Stimulated activated effector memory CD8-positive, alpha-beta T cell treated with anti-CD3 and anti-CD28 coated beads, Interleukin-12 subunit alpha, Interleukin-12 subunit beta, amount 100 ng/mL, for 72 hours (primary cell): ENCODE measurements around the gene XAF1.

Experiments
- ATAC-seq: fragments of 150-1000 bp; cut with Tn5 transposase; 2 replicates; pipeline ENCODE4 v1.10.0; 2021
- DNase-seq, 2 donors: peaks; one replicate each; pipeline ENCODE4 v3.0.0; 2021 to 2022; ENCODE audit warnings: low spot score in 2 of 2
- H3K27ac Mint-ChIP-seq: one replicate; pipeline ENCODE4 v1.8.0; 2022; ENCODE audit warnings: mild to moderate bottlenecking, mixed read lengths
- H3K36me3 Mint-ChIP-seq: one replicate; pipeline ENCODE4 v1.8.0; 2022; ENCODE audit warnings: mild to moderate bottlenecking, mixed read lengths
- H3K4me1 Mint-ChIP-seq: one replicate; pipeline ENCODE4 v1.8.0; 2022; ENCODE audit warnings: mixed read lengths
- H3K4me3 Mint-ChIP-seq: one replicate; pipeline ENCODE4 v1.8.0; 2022; ENCODE audit warnings: mild to moderate bottlenecking, mixed read lengths
- H3K9me3 Mint-ChIP-seq: one replicate; pipeline ENCODE4 v1.8.0; 2022; ENCODE audit warnings: mixed read lengths

XAF1 gene, protein sequence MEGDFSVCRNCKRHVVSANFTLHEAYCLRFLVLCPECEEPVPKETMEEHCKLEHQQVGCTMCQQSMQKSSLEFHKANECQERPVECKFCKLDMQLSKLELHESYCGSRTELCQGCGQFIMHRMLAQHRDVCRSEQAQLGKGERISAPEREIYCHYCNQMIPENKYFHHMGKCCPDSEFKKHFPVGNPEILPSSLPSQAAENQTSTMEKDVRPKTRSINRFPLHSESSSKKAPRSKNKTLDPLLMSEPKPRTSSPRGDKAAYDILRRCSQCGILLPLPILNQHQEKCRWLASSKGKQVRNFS

DNA sequence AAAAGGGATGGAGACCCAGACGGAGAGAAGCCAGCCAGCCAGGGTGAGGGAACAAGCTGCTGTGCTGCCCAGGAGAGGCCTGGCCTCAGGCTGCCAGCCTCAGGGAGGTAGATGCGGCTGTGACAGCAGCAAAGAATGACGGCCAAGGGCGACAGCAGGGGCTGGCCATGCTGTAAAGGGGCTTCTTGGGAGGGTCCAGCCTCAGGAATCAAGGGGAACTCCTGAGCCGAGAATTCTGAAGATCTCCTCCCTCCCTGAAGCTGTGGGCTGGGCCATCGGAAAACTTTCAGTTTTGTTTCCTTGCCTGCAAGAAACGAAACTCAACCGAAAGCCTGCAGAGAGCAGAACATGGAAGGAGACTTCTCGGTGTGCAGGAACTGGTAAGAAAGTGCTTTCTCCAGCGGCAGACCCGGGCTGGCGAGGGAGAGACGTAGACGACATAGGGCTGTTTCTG, at the start of gene XAF1:
Gene XAF1 (plus strand): TSS at position 316 of the 454 bp plus-strand sequence. CDS start 33 bp downstream, at position 349.
- DNase-seq: peak; percentile 24 to 70
- Mint-ChIP-seq H3K4me1 (peaks cover 65% of the 10 kb centered on the region), H3K4me3 (peak within 1 kb of the TSS; percentile 87), H3K9me3 (no peaks in the 10 kb centered on the region), H3K36me3 (peaks cover 19% of the 10 kb centered on the region), H3K27ac (peak within 1 kb of the TSS; percentile 97)
- peak; percentile 48 for ATAC-seq

DNA sequence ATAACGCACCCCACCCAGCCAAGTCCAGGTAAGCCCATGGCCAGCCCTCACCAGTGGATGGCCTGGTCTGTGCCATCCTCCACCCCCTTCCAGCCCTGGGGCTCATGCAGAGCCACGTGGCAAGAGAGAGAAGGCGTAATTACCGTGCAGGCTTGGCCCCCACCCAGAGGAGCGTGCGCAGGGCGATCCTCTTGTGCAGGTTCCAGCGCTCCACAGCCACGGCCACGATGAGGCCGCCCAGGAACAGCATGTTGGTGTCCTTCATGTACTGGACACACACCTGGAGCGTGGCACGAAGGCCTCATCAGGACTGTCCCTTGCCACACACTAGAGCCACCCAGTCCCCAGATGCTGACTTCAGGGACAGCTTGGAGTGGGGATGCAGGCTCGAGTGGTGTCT, 49.3 kb upstream of the XAF1 start:
- Mint-ChIP-seq H3K27ac (no peak overlapping the region), H3K36me3 (no peaks in the 10 kb centered on the region), H3K9me3 (no peaks in the 10 kb centered on the region), H3K4me1 (peaks cover 4% of the 10 kb centered on the region), H3K4me3 (no peak overlapping the region)
- no peak for DNase-seq
- no peak for ATAC-seq

DNA sequence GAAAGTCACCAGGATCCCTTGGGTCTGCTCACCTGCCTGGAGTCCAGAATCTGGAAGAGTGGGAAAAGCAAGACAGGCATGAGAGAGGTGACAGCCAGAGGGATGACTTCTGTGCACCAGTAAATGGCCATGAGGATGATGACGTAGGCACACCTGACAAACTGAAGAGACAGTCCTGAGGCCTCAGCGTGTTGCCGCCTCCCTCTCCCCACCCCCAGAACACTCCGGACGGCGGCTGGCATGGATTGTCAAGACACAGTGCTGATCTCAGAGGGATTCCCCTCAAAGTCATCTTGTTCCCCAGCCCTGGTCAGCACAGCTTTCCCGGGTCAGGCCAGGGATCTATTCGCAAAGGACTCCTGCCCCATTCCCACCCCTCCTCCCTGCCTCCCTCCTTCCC, 48.9 kb upstream of the XAF1 start:
- Mint-ChIP-seq H3K27ac (no peak overlapping the region), H3K4me3 (no peak overlapping the region), H3K9me3 (no peaks in the 10 kb centered on the region), H3K36me3 (no peaks in the 10 kb centered on the region), H3K4me1 (peaks cover 7% of the 10 kb centered on the region)
- DNase-seq (no peak), ATAC-seq (no peak)

DNA sequence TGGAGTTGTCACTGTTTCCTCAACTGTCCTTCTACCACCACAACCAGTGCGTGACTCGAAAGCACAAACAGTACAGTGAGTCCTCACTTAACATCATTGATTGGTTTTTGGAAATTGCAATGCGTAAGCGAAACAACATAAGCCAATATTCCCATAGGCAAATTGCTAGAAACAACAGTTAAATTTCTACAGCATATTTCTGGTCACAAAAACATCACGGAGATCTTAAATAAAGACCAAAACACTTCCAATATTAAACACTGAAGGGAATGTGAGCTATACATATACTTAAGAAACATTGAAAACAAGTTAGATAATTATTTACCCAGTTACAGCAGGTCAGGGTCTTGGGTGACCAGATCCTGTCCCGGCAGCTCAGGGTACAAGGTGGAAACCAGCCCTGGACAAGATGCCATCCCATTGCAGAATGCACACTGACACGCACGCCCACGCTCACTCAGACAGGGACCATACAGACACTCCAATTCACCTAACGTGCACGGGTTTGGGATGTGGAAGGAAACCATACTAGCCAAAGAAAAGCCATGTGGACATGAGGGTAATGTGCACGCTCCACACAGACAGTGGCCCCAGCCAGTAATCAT, 47.4 kb upstream of the XAF1 start:
- ATAC-seq: no peak

DNA sequence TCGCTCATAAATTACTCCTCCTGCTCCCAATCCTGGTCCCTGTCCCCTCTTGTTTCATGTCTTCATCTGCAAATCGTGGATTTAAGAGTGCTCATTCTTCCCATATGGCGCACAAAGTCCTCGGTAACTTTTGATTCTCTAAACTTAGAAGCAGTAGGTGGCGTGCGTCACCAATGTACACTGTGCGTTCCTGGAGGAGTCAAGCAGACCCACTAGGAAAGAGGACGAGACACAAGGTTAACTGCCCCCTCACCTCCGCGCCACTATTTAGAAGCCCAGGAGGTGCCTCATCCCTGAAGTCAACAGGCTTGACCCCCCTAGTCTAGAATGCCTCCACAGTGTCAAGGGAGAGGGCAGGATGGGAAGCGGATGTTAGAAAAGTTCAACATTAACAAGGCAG, 45.5 kb upstream of the XAF1 start:
- no peak for ATAC-seq

More for the DNA sequence above, 47.4 kb upstream of the XAF1 start:
- Mint-ChIP-seq H3K27ac (no peak overlapping the region), H3K4me1 (peaks cover 19% of the 10 kb centered on the region), H3K9me3 (no peaks in the 10 kb centered on the region), H3K4me3 (no peak overlapping the region), H3K36me3 (no peaks in the 10 kb centered on the region)
- no peak for DNase-seq

DNA sequence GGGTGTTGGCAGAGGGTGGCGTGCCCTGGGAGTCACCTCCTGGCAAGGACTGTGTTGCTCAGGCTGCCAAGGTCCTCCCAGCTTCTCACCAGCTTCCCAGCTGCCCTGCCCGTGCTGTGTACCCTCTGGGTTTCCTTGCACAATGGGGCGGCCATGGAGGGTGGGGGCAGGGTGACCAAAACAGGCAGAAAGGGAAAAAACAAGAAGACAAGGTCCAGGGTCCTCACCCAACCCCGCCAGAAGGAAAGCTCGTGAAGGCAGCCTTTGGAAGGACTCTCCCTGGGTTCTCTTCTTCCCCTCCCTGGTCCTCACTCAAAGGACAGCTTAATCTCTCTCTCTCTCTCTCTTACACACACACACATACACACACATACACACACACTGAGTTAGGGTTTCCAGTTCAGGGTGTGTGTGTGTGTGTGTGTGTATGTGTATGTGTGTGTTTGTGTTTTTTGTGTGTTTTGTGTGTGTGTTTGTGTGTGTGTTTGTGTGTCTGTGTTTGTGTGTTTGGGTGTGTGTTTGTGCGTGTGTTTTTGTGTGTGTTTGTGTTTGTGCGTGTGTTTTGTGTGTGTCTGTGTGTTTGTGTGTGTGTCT, 44.7 kb upstream of the XAF1 start:
- Mint-ChIP-seq H3K9me3 (no peaks in the 10 kb centered on the region), H3K4me3 (no peak overlapping the region), H3K36me3 (no peaks in the 10 kb centered on the region), H3K27ac (no peak overlapping the region), H3K4me1 (peaks cover 27% of the 10 kb centered on the region)
- ATAC-seq: no peak
- DNase-seq: no peak

More for the DNA sequence above, 45.5 kb upstream of the XAF1 start:
- Mint-ChIP-seq H3K9me3 (no peaks in the 10 kb centered on the region), H3K27ac (no peak overlapping the region), H3K36me3 (no peaks in the 10 kb centered on the region), H3K4me1 (peaks cover 27% of the 10 kb centered on the region), H3K4me3 (no peak overlapping the region)
- no peak for DNase-seq

DNA sequence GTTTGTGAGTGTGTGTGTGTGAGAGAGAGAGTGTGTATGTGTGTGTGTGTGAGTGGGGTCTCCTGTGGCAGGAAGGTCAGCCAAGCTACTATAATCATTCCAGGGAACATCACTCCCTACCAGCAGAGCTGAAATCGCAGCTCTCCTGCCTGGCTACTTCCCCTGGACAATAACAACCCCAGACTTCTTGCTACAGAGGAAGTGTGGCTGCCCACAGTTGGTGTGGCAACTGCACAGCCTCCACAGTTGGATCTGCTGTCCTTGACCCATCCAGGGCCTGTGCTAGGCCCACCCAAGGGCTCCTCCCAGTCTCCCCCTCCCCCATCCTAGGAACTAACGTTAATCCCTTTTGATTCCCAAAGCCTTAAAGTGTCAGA, 44.2 kb upstream of the XAF1 start:
- Mint-ChIP-seq H3K27ac (no peak overlapping the region), H3K4me1 (peaks cover 27% of the 10 kb centered on the region), H3K36me3 (no peaks in the 10 kb centered on the region), H3K9me3 (no peaks in the 10 kb centered on the region), H3K4me3 (no peak overlapping the region)
- DNase-seq (no peak), ATAC-seq (no peak)

DNA sequence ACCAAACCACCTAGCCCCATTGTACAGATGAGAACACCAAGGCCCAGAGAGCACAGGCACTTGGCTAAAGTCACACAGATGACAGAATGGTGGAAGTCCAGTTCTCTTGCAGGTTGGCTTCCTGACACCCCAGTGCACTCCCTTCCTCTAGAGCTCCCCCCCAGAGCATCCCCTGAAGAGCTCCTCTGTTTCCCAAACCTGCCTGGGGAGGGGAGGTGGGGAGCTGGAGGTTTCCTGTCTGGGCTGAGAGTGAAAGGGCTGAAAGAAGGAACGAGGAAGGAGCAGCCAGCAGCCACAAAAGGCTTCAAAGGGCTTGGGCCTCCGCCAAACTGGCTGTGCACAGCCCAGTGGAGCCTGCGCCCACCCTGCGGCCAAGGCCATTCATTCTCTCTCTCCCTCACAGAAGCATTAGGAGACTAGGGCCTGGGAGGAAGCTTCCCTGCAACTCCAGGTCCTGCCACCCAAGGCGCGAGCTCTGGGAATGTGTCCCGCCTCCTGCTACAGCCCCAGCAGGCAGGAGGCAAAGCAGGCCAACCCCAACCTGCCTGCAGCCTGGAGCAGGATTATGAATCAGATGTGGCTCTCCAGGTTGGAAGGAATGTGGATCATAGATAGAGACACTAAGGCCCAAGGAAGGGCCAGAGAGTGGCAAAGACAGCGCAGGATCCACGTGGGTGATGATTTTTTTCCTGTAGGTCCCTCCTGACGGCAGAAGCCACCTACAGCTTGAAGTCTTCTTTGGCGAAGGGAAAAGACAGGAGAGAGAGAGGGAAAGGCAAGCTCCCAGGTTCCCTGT, 43.6 kb upstream of the XAF1 start:
- H3K27ac Mint-ChIP-seq: no peak overlapping the region
- H3K4me3 Mint-ChIP-seq: peak overlapping the region; percentile 43
- DNase-seq (no peak), ATAC-seq (no peak)
- H3K36me3 Mint-ChIP-seq: no peaks in the 10 kb centered on the region
- no peaks in the 10 kb centered on the region for H3K9me3 Mint-ChIP-seq
- H3K4me1 Mint-ChIP-seq: peaks cover 27% of the 10 kb centered on the region

DNA sequence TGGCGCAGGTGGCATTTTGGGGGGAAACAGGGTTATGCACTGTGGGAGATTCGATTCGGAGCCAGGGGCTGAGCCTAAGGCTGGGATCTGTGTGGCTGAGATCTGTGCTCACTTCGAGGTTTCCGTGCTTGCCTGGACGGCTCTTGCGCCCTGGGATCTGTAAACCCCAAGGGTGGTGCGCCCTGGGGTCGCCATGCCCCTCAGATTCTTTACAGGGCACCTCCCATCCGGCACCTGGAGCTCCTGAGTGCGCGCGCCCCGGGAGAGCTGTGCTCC, 43.1 kb upstream of the XAF1 start:
- Mint-ChIP-seq H3K9me3 (no peaks in the 10 kb centered on the region), H3K4me3 (peak overlapping the region; percentile 43), H3K27ac (no peak overlapping the region), H3K36me3 (no peaks in the 10 kb centered on the region), H3K4me1 (peaks cover 27% of the 10 kb centered on the region)
- ATAC-seq: no peak
- DNase-seq: no peak

DNA sequence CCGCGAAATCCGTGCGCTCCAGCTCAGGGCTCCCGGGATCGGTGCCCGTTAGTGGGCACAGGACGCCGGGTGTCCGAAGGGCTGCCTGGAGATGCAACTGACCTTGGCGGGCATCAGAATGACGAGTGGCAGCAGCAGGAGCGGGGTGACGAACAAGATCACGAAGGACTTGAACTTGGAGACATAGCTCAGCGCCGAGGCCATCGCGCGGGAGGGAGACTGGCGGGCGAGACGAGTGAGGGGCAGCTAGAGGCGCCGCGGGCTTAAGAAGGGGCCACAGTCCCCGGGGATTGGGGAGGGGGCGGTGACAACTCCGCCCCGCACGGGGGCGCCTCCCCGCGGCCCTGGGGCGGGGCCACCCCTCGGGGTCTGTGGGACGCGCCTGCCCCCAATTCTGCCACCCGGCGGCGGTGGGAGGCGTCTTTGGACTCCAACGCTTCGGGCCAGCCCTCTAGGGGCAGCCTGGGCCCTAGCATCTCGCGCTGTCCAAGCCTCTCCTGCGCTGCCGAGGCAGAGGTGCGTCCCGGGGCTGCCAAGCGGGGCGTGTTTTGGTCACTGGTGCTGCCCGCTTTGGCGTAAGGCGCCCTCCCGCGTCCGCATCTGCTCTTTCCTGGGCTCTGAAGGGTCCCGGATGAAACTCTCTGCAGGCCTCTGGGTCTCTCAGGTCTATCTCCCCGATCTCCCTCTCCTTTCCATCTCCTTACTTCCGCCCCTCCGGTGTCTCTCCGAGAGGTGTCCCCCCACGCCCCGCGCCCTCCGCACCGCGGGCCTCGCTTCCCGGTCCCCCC, 42.5 kb upstream of the XAF1 start, which contains the start of gene SLC13A5:
Gene SLC13A5 (minus strand): TSS at position 240 of the 788 bp plus-strand sequence. CDS start 36 bp downstream, at position 204.
- H3K4me3 Mint-ChIP-seq: peak within 1 kb of the TSS; percentile 43
- DNase-seq (no peak), ATAC-seq (peak; percentile 65)
- no peaks in the 10 kb centered on the region for H3K36me3 Mint-ChIP-seq
- H3K4me1 Mint-ChIP-seq: peaks cover 27% of the 10 kb centered on the region
- no peaks in the 10 kb centered on the region for H3K9me3 Mint-ChIP-seq
- H3K27ac Mint-ChIP-seq: no peak within 1 kb of the TSS

DNA sequence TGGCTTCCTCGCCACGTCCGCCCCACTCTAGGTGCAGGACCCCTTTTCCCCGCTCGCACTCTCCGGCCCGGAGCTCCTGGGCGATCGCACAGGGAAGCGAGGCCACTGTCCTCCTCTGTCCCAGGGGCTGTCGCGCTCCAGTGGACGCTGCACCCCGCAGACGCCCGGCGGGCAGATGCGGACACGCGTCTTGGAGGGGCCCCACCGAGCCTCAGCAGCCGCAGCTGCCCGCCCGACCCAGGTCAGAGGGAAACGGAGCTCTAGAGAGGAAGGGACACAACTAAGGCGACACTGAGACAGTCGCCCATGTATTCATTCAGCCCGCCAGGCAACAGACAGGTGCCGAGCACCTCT, 42.0 kb upstream of the XAF1 start:
- no peaks in the 10 kb centered on the region for H3K36me3 Mint-ChIP-seq
- H3K4me1 Mint-ChIP-seq: peaks cover 27% of the 10 kb centered on the region
- no peak overlapping the region for H3K27ac Mint-ChIP-seq
- DNase-seq (no peak), ATAC-seq (no peak)
- H3K4me3 Mint-ChIP-seq: peak overlapping the region; percentile 43
- no peaks in the 10 kb centered on the region for H3K9me3 Mint-ChIP-seq

DNA sequence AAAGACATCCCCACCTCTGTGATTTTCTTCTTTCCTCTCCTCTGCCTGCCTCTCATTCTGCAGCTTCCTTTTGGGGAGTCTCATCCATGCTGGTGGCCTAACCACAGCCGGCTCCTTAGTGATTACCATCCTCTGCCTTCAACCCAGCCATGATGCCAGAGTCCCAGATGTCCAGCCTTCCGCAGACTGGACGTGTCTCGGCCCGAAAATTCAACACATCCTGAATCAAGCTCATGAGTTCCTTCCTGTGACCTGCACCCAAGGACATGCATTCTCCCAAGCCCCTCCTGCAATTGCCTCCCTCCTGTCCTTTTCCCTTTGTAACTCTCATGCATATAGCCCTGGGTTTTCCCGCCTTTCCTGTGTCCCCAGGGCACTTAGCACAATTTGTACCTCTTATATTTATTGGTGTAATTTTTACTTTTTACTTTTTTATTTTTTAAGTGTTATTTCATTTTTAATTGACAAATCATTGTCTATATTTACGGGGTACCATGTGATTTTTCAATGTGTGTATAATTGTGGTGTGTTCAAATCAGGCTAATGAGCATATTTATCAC, 41.5 kb upstream of the XAF1 start:
- H3K27ac Mint-ChIP-seq: no peak overlapping the region
- ATAC-seq (no peak), DNase-seq (no peak)
- H3K9me3 Mint-ChIP-seq: no peaks in the 10 kb centered on the region
- H3K36me3 Mint-ChIP-seq: no peaks in the 10 kb centered on the region
- H3K4me1 Mint-ChIP-seq: peaks cover 27% of the 10 kb centered on the region
- H3K4me3 Mint-ChIP-seq: peak overlapping the region; percentile 43

DNA sequence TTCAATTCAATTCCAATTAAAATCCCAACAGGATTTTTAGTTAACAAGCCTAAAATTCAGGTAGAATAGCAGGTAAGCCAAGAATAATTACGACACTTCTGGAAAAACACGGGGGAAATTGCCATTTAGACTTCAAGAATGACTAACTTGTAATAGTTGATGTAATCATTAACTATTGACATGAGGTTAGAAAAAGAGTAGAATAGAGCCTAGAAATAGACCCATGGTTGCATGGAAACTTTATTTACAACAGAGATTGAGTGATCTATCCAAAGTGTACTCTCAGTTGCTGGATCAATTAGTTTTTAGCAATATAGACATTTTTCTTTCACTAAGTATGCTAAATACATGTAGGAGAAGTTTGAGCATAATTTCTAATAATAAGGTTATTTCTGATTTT, 39.1 kb upstream of the XAF1 start:
- no peak overlapping the region for H3K27ac Mint-ChIP-seq
- H3K4me3 Mint-ChIP-seq: no peak overlapping the region
- DNase-seq (no peak), ATAC-seq (no peak)
- no peaks in the 10 kb centered on the region for H3K9me3 Mint-ChIP-seq
- peaks cover 21% of the 10 kb centered on the region for H3K4me1 Mint-ChIP-seq
- H3K36me3 Mint-ChIP-seq: no peaks in the 10 kb centered on the region

DNA sequence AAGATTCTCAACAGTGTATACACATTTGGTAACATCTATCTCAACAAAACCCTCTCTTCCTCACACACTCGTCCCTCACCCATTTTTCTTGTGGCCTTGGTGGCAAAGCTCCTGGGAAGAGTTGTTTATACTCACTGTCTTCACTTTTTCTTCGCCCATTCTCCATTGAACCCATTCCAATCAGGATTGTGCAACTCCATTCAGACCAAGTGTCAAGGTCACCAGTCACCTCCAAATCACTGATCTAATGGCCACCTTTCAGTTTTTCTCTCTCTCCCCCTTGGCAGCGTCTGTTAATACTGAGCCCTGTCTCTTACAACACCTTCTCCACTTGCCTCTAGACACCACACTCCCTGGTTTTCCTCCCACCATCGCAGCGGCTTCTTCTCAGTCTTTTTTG, 34.1 kb upstream of the XAF1 start:
- H3K9me3 Mint-ChIP-seq: no peaks in the 10 kb centered on the region
- no peak for ATAC-seq
- H3K36me3 Mint-ChIP-seq: no peaks in the 10 kb centered on the region

DNA sequence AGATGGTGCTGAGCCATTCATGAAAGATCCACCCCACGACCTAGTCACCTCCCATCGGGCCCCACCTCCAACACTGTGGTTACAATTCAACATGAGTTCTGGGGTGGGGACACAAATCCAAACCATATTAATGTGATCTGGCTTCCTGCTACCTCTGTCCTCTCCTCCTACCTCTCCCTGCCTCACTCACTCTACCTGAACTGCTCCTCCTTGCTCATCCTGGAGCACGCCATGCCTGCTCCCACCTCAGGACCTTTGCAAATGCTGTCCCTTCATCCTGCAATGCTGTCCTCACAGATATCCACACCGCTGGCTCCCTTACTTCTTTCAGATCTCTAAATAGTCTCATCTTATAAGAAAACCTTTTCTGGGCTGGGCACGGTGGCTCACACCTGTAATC, 31.8 kb upstream of the XAF1 start:
- ATAC-seq: no peak
- no peaks in the 10 kb centered on the region for H3K36me3 Mint-ChIP-seq
- H3K9me3 Mint-ChIP-seq: no peaks in the 10 kb centered on the region
- DNase-seq: peak in 1 of 2 donors; percentile 17
- H3K4me1 Mint-ChIP-seq: no peaks in the 10 kb centered on the region
- no peak overlapping the region for H3K27ac Mint-ChIP-seq
- H3K4me3 Mint-ChIP-seq: no peak overlapping the region

More for the DNA sequence above, 34.1 kb upstream of the XAF1 start:
- no peaks in the 10 kb centered on the region for H3K4me1 Mint-ChIP-seq
- no peak for DNase-seq
- no peak overlapping the region for H3K27ac Mint-ChIP-seq
- H3K4me3 Mint-ChIP-seq: no peak overlapping the region
